ENCODE measurements around the gene TNFSF18.

TNFSF18 gene

GRCh38 chr1:173058556-173058955 lies 7.8 kb upstream of the TNFSF18 start:
- in situ Hi-C loops (cut with MboI; ENCODE audit: low pct_unique_long_range_greater_than_20kb, low sequenced_read_pairs, unreplicated experiment): no loop called here
- TF ChIP-seq, protein P1, sequence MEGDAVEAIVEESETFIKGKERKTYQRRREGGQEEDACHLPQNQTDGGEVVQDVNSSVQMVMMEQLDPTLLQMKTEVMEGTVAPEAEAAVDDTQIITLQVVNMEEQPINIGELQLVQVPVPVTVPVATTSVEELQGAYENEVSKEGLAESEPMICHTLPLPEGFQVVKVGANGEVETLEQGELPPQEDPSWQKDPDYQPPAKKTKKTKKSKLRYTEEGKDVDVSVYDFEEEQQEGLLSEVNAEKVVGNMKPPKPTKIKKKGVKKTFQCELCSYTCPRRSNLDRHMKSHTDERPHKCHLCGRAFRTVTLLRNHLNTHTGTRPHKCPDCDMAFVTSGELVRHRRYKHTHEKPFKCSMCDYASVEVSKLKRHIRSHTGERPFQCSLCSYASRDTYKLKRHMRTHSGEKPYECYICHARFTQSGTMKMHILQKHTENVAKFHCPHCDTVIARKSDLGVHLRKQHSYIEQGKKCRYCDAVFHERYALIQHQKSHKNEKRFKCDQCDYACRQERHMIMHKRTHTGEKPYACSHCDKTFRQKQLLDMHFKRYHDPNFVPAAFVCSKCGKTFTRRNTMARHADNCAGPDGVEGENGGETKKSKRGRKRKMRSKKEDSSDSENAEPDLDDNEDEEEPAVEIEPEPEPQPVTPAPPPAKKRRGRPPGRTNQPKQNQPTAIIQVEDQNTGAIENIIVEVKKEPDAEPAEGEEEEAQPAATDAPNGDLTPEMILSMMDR (IDR thresholded peaks at IDR 0.05; ENCODE audit: extremely low read depth, insufficient read depth, missing control alignments): no peak
- DNase-seq (ENCODE audit: low spot score): no peak

DNA sequence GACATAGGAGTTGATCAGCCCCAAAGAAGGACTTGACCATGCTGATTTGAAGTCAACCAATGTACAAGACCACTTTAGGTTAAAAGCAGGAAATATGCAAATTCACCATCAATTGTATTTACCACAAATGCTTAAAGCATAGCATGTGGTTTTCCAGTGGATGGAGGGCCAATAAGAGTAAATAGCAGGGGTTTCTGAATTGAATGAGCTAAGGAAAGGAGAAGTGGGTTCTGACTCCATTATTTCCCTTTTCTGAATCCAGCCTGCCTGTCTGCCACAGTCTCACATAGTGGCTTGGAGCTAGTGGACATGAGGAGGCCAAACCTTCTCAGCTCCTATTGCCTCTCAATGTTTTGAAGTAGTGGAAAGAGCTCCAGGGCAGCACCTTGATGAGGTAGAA lies 7.2 kb upstream of the TNFSF18 start:
- in situ Hi-C loops (cut with MboI; ENCODE audit: low pct_unique_long_range_greater_than_20kb, low sequenced_read_pairs, unreplicated experiment): no loop called here
- DNase-seq (ENCODE audit: low spot score): no peak
- TF ChIP-seq, protein P1 (IDR thresholded peaks at IDR 0.05; ENCODE audit: extremely low read depth, insufficient read depth, missing control alignments): no peak

DNA sequence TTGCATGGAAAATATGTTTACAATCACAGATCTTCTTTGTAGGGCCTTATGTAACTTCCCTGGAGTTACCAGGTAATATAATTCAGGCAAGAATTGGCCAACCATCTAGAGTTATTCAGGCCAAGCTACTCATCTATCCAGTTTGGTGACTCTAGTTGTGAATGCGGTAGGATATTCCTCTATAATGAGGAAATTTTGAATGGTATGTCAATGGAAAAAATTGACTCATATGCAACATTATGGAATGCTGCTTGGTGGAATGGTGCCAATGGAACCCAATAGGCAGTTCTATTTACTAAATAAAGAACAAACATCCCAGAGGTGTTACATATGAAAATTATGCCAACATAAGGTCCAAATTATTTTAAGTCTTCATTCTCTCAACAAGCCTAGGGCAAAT lies 5.6 kb upstream of the TNFSF18 start:
- in situ Hi-C loops (cut with MboI; ENCODE audit: low pct_unique_long_range_greater_than_20kb, low sequenced_read_pairs, unreplicated experiment): no loop called here
- no peak for DNase-seq (ENCODE audit: low spot score)
- TF ChIP-seq, protein P1 (IDR thresholded peaks at IDR 0.05; ENCODE audit: extremely low read depth, insufficient read depth, missing control alignments): no peak

DNA sequence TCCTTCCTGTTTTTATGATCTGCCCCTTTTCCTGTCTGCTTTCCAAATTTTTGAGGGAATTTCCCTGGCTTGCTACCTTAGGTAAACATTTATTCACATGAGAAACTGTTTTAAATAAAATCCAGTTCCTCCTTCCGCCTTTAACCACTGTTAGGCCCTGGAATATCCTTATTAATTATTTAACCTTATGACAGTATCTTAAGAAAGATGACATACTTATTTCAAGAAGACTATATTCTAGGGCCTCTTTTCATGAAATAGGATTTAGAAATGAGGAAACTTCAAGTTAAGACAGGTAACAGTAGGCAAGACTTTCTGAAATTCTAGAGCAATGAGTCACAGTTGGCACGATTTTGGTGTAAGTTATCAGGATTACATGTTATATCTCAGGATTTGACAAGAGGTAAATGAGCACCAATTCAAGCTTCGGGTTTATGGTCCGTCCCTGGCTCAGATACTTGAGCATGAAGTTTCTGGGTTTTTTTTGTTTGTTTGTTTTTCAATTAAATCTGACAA lies 2.0 kb upstream of the TNFSF18 start:
- no peak for DNase-seq (ENCODE audit: low spot score)
- in situ Hi-C loops (cut with MboI; ENCODE audit: low pct_unique_long_range_greater_than_20kb, low sequenced_read_pairs, unreplicated experiment): no loop called here
- TF ChIP-seq, protein P1 (IDR thresholded peaks at IDR 0.05; ENCODE audit: extremely low read depth, insufficient read depth, missing control alignments): no peak

DNA sequence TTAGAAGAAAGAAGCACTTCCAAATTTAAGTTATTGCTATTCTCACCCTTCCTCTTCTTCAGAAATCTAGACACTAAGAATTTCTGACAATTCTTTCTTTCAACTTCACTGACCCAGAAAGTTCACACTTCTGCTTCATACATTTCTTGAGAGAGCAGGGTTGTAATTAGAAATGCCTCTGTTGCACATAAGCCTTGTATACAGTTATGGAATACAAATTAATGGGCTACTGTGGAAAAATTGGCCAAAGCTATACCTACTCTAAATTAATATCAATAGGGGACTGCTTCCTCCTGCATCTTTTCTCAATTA lies 1.5 kb downstream of the TNFSF18 start:
- TF ChIP-seq, protein P1 (IDR thresholded peaks at IDR 0.05; ENCODE audit: extremely low read depth, insufficient read depth, missing control alignments): no peak
- no peak for DNase-seq (ENCODE audit: low spot score)
- in situ Hi-C loops (cut with MboI; ENCODE audit: low pct_unique_long_range_greater_than_20kb, low sequenced_read_pairs, unreplicated experiment): no loop called here

GRCh38 chr1:173048621-173049321 lies 2.0 kb downstream of the TNFSF18 start:
- TF ChIP-seq, protein P1 (IDR thresholded peaks at IDR 0.05; ENCODE audit: extremely low read depth, insufficient read depth, missing control alignments): no peak
- in situ Hi-C loops (cut with MboI; ENCODE audit: low pct_unique_long_range_greater_than_20kb, low sequenced_read_pairs, unreplicated experiment): no loop called here
- DNase-seq (ENCODE audit: low spot score): no peak

Measured in GM13977 (cell line).